ENCODE measurements around the gene GRID2IP.

Gene GRID2IP

GRCh38 chr7:6576024-6576866 lies 25.0 kb upstream of the GRID2IP start:
- ATAC-seq (replicated peaks): no peak
- peak overlapping the region; percentile 85 for H3K4me3 Mint-ChIP-seq
- peaks cover 16 to 33% of the 10 kb centered on the region in 2 donors for H3K4me1 Mint-ChIP-seq
- H3K9me3 Mint-ChIP-seq: no peaks in the 10 kb centered on the region
- peak overlapping the region; percentile 79 for H3K27ac Mint-ChIP-seq
- peaks cover 13 to 19% of the 10 kb centered on the region in 2 donors for H3K36me3 Mint-ChIP-seq
- H3K27me3 Mint-ChIP-seq: no peaks in the 10 kb centered on the region
- no peak for DNase-seq

- peaks cover 12 to 25% of the 10 kb centered on the region in 2 donors for H3K4me1 Mint-ChIP-seq
- DNase-seq: no peak
- H3K4me3 Mint-ChIP-seq: peak overlapping the region; percentile 14 to 15
- no peaks in the 10 kb centered on the region for H3K9me3 Mint-ChIP-seq
- peaks cover 7 to 11% of the 10 kb centered on the region in 2 donors for H3K36me3 Mint-ChIP-seq
- ATAC-seq (replicated peaks): no peak
- H3K27ac Mint-ChIP-seq: peak overlapping the region; percentile 44
- peaks cover 0 to 3% of the 10 kb centered on the region in 2 donors for H3K27me3 Mint-ChIP-seq
Measured at GRCh38 chr7:6575281-6576023, 24.2 kb upstream of the GRID2IP start.

- peaks cover 0 to 10% of the 10 kb centered on the region in 2 donors for H3K27me3 Mint-ChIP-seq
- no peak for ATAC-seq (replicated peaks)
- H3K27ac Mint-ChIP-seq: no peak overlapping the region
- H3K4me3 Mint-ChIP-seq: no peak overlapping the region
- peaks cover 0 to 2% of the 10 kb centered on the region in 2 donors for H3K4me1 Mint-ChIP-seq
- H3K36me3 Mint-ChIP-seq: no peaks in the 10 kb centered on the region
- DNase-seq: no peak
- no peaks in the 10 kb centered on the region for H3K9me3 Mint-ChIP-seq
Measured at GRCh38 chr7:6571160-6571779, 20.0 kb upstream of the GRID2IP start.

- no peak overlapping the region for H3K27ac Mint-ChIP-seq
- no peaks in the 10 kb centered on the region for H3K36me3 Mint-ChIP-seq
- H3K4me3 Mint-ChIP-seq: no peak overlapping the region
- H3K4me1 Mint-ChIP-seq: no peaks in the 10 kb centered on the region
- peaks cover 0 to 10% of the 10 kb centered on the region in 2 donors for H3K27me3 Mint-ChIP-seq
- DNase-seq (no peak), ATAC-seq (replicated peaks) (no peak)
- H3K9me3 Mint-ChIP-seq: no peaks in the 10 kb centered on the region
Measured at GRCh38 chr7:6567886-6568285, 16.6 kb upstream of the GRID2IP start.

- Mint-ChIP-seq H3K27ac (no peak overlapping the region), H3K36me3 (no peaks in the 10 kb centered on the region), H3K27me3 (peaks cover 0 to 9% of the 10 kb centered on the region in 2 donors), H3K4me1 (no peaks in the 10 kb centered on the region), H3K4me3 (no peak overlapping the region), H3K9me3 (no peaks in the 10 kb centered on the region)
- ATAC-seq (replicated peaks): no peak
- no peak for DNase-seq
Measured at GRCh38 chr7:6565655-6566054, 14.4 kb upstream of the GRID2IP start.

GRCh38 chr7:6563936-6564770 lies 12.9 kb upstream of the GRID2IP start:
- Mint-ChIP-seq H3K4me1 (peaks cover 0 to 2% of the 10 kb centered on the region in 2 donors), H3K36me3 (no peaks in the 10 kb centered on the region), H3K27ac (no peak overlapping the region), H3K4me3 (no peak overlapping the region), H3K9me3 (no peaks in the 10 kb centered on the region), H3K27me3 (peaks cover 5% of the 10 kb centered on the region in 2 donors)
- ATAC-seq (replicated peaks) (no peak), DNase-seq (no peak)

GRCh38 chr7:6562106-6562505 lies 10.8 kb upstream of the GRID2IP start:
- Mint-ChIP-seq H3K4me3 (no peak overlapping the region), H3K4me1 (peaks cover 0 to 2% of the 10 kb centered on the region in 2 donors), H3K27me3 (peaks cover 0 to 5% of the 10 kb centered on the region in 2 donors), H3K36me3 (no peaks in the 10 kb centered on the region), H3K27ac (no peak overlapping the region), H3K9me3 (no peaks in the 10 kb centered on the region)
- DNase-seq (no peak), ATAC-seq (replicated peaks) (no peak)

GRCh38 chr7:6559896-6560295 lies 8.6 kb upstream of the GRID2IP start:
- no peak for DNase-seq
- Mint-ChIP-seq H3K4me3 (no peak overlapping the region), H3K4me1 (peaks cover 4% of the 10 kb centered on the region in 2 donors), H3K27ac (peak overlapping the region; percentile 38), H3K36me3 (no peaks in the 10 kb centered on the region), H3K27me3 (peaks cover 0 to 5% of the 10 kb centered on the region in 2 donors), H3K9me3 (no peaks in the 10 kb centered on the region)
- no peak for ATAC-seq (replicated peaks)

- DNase-seq: no peak
- H3K27me3 Mint-ChIP-seq: peaks cover 0 to 5% of the 10 kb centered on the region in 2 donors
- peak in 1 of 2 donors; percentile 51 for ATAC-seq (replicated peaks)
- H3K4me1 Mint-ChIP-seq: peaks cover 6 to 9% of the 10 kb centered on the region in 2 donors
- H3K4me3 Mint-ChIP-seq: no peak overlapping the region
- H3K36me3 Mint-ChIP-seq: no peaks in the 10 kb centered on the region
- no peak overlapping the region for H3K27ac Mint-ChIP-seq
- no peaks in the 10 kb centered on the region for H3K9me3 Mint-ChIP-seq
Measured at GRCh38 chr7:6558837-6559236, 7.6 kb upstream of the GRID2IP start.

- Mint-ChIP-seq H3K36me3 (no peaks in the 10 kb centered on the region), H3K27me3 (peaks cover 0 to 5% of the 10 kb centered on the region in 2 donors), H3K4me3 (no peak overlapping the region), H3K27ac (no peak overlapping the region), H3K9me3 (no peaks in the 10 kb centered on the region), H3K4me1 (peaks cover 6 to 9% of the 10 kb centered on the region in 2 donors)
- ATAC-seq (replicated peaks): no peak
- DNase-seq: no peak
Measured at GRCh38 chr7:6556196-6556595, 4.9 kb upstream of the GRID2IP start.

GRCh38 chr7:6554848-6555247 lies 3.6 kb upstream of the GRID2IP start:
- Mint-ChIP-seq H3K27me3 (peaks cover 0 to 3% of the 10 kb centered on the region in 2 donors), H3K4me3 (no peak overlapping the region), H3K9me3 (no peaks in the 10 kb centered on the region), H3K36me3 (no peaks in the 10 kb centered on the region), H3K4me1 (peaks cover 5 to 9% of the 10 kb centered on the region in 2 donors), H3K27ac (no peak overlapping the region)
- ATAC-seq (replicated peaks) (peak; percentile 31 to 67), DNase-seq (no peak)

- peak overlapping the region; percentile 14 for H3K27ac Mint-ChIP-seq
- H3K36me3 Mint-ChIP-seq: no peaks in the 10 kb centered on the region
- DNase-seq: no peak
- H3K9me3 Mint-ChIP-seq: no peaks in the 10 kb centered on the region
- no peak for ATAC-seq (replicated peaks)
- no peaks in the 10 kb centered on the region for H3K27me3 Mint-ChIP-seq
- H3K4me3 Mint-ChIP-seq: no peak overlapping the region
- H3K4me1 Mint-ChIP-seq: peaks cover 4 to 9% of the 10 kb centered on the region in 2 donors
Measured at GRCh38 chr7:6553448-6554044, 2.3 kb upstream of the GRID2IP start.

- Mint-ChIP-seq H3K27me3 (peaks cover 4% of the 10 kb centered on the region in 2 donors), H3K27ac (no peak overlapping the region), H3K4me3 (no peak overlapping the region), H3K9me3 (peaks cover 0 to 2% of the 10 kb centered on the region in 2 donors), H3K4me1 (peaks cover 13 to 16% of the 10 kb centered on the region in 2 donors), H3K36me3 (no peaks in the 10 kb centered on the region)
- ATAC-seq (replicated peaks): no peak
- DNase-seq: no peak
Measured at GRCh38 chr7:6547400-6547799, 3.9 kb downstream of the GRID2IP start.
